HG03139 (cell line): ENCODE results near the gene ARHGAP24.
"Not testable (repeated sequence)": the region's sequence is repeated elsewhere in the genome, so short reads cannot be mapped to it uniquely, and the experiment has no call there.

Source experiments
- ATAC-seq: cut with Tn5 transposase; IDR thresholded peaks from one replicate; pipeline ENCODE4 v1.9.1; 2021; ENCODE audit not compliant: unreplicated experiment

ARHGAP24 gene

GRCh38 chr4:85836588-85837438 lies 361.9 kb downstream of the ARHGAP24 start:
- ATAC-seq = no peak

- no peak for ATAC-seq
Measured at GRCh38 chr4:85837439-85837733, 362.4 kb downstream of the ARHGAP24 start.

- ATAC-seq = not testable (repeated sequence)
Measured at GRCh38 chr4:85839981-85840451, 365.1 kb downstream of the ARHGAP24 start.

GRCh38 chr4:85842540-85842939 lies 367.6 kb downstream of the ARHGAP24 start:
- no peak for ATAC-seq

DNA sequence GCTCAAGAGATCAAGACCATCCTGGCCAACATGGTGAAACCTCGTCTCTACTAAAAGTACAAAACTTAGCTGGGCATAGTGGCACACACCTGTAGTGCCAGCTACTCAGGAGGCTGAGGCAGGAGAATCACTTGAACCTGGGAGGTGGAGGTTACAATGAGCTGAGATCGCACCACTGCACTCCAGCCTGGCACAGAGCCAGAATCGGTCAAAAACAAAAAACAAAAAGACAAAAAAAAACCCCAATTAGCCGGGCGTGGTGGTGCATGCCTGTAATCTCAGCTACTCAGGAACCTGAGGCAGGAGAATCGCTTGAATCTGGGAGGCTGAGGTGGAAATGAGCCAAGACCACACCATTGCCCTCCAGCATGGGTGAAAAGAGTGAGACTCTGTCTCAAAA lies 378.8 kb downstream of the ARHGAP24 start:
- ATAC-seq = not testable (repeated sequence)

DNA sequence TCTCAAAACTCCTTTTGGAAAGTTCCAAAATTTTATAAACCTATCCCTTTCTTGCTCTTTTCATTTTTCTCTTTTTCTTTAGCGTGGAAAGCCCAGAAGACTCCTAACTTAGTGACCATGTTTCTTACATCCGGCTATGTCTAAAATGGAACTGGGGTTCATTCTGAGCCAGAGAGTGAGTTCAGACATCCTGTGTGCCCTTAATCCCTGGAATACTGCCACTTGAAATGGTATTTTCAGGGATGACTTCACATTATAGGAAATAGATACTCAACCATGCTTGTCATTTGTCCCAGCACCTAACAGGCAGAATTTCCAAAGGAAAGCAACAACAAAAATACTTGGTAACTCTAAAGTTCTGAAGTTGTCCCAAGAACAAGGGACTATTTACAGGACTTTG lies 379.6 kb downstream of the ARHGAP24 start:
- ATAC-seq = no peak

- no peak for ATAC-seq
Measured at GRCh38 chr4:85860066-85860740, 385.3 kb downstream of the ARHGAP24 start.

- ATAC-seq = no peak
Measured at GRCh38 chr4:85861064-85861765, 386.3 kb downstream of the ARHGAP24 start.

DNA sequence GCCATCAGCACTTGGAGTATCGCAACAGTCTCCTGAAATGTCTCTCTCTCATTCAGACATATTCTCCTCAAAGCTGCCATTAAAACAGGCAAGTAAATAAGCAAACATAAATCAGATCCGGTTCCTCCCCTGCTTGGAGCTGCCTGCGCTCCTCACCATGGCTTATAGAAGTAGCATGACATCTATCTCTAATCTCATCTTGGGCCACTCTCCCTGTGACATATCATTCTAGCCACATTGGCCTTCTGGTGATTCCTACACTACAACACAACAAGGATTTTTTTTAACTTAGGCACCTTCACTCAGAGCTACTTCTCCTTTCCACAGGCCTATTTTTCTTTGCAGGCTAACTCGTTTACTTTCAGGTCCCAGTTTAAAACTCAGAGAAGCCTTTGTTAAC lies 387.9 kb downstream of the ARHGAP24 start:
- ATAC-seq = no peak

GRCh38 chr4:85864259-85865205 lies 389.6 kb downstream of the ARHGAP24 start:
- no peak for ATAC-seq

DNA sequence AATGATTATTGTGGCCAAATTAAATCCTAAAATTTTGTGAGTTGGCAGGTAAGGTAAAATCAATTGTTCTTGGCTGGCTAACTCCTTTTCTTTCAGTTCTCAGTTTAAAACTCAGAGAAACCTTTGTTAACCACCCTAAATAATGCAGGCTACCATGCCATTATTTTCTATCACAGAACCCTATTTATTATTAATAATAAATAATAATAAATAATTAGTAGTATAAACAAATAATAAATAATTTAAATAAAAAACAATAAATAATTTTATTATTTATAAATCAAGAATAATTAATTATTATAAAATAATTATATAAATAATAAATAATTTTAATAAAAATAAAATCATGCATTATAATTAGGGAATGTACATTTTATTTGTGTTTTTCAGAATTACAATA lies 390.3 kb downstream of the ARHGAP24 start:
- ATAC-seq = no peak

GRCh38 chr4:85866508-85866907 lies 391.6 kb downstream of the ARHGAP24 start:
- no peak for ATAC-seq

GRCh38 chr4:85867271-85867670 lies 392.3 kb downstream of the ARHGAP24 start:
- ATAC-seq = no peak

DNA sequence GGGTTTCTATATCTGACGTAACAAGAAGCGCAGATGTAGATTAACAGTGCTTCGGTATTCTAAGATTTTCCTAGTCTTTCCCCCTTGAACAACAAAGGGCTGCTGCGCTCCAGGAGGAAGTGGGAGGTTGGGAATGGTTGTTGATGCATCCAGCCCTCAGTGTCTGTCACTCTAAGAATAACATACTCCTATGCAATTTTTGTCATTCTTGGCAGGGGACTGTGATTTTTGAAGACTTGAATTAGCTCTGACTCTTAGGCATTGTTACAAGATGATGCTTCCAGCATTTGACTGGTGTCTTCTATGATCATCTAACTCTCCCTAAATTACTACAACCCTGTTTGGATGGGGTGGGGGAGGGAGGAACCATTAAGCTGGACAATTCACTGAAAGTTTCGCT lies 394.2 kb downstream of the ARHGAP24 start:
- ATAC-seq = no peak

DNA sequence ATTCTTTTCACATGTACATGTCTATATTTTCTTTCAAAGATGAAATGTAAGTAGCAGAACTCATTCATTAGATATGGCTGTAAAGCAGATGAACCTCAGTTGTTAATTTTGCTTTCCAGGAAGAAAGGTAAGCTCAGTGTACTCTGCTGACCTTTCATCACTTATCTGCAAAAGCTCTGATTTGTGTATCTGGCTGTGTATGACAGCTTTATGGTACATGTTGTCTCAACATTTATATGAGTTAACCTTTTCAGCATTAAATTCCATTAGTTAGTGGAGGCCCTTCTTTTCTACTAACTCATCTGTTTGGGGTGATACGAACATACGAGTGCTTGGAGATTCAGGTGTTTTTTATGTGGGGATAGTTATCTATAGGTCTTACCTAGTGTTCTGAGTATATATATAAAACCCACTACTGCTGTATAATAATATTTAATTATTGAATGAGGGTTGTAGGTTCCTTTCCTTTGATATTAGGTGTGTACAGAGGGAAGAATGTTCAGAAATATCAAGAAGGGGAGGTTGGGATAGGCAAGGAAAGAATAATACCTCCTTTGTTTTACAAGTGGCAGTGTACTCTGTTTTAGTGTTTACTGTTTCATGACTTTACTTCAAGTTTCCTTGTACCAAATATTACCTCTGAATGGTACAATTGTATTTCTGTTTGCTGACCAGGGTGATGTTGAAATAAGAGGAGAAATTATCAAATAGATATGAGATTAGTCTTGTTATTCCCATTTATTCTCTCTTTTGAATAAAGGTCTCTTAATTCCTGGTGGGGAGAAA lies 395.5 kb downstream of the ARHGAP24 start:
- ATAC-seq = no peak

DNA sequence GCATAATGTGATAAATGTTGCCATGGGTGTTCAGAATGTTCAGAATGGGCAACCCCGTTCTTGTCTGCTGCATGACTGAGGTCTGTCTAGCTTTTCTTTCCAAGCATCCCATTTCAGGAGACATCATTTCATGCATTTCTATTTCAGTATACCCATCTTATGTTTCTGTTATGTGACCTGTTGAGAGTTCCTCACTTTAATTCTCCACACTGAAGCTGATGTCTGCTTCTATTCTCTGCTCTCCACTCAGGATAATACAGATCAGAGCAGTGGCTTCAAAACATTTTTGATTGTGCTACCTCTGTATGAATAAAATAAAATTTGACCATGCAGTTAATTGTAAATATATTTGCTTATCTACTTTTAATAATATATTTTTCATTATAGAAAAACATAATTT lies 398.6 kb downstream of the ARHGAP24 start:
- ATAC-seq = no peak

DNA sequence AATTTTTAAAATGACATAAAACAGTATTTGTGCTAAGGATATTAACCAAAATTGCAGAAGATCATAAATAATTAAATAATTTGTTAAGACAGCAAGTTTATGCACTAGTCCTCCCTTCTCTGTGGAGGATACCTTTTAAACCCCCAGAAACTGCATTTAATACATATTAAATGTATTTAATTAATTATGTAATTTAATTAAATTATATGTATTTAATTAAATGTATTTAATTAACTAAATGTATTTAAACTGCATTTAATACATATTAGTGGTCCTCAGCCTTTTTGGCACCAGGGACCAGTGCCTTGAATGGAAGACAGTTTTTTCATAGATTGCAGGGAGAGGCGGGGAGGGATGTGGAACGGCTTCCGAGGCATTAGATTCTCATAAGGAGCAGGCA lies 404.6 kb downstream of the ARHGAP24 start:
- ATAC-seq = no peak

DNA sequence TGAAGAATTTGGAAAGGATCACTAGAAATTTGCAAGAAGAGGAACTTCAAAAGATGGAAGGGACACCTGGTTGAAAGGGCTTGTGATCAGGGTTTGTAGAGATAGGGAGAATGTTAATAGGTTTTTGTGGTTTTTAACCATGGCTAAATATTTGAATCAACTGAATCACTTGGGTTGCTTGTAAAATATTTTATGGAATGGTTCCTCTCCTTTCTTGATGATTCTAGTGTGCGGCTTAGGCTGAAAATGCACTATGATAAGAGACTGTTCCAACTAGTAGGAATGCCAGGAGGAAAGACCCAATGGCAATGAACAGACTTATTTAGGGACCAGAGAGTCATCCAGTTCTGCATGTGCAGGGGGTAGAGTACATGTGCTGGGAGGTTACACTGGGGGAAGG lies 408.2 kb downstream of the ARHGAP24 start:
- no peak for ATAC-seq

GRCh38 chr4:85884251-85884650 lies 409.3 kb downstream of the ARHGAP24 start:
- no peak for ATAC-seq

- ATAC-seq = no peak
Measured at GRCh38 chr4:85886665-85887064, 411.7 kb downstream of the ARHGAP24 start.
